HepG2 (cell line): Measurements from ENCODE around the gene PHF10. TPM values are rescaled to one million over a fixed set of nuclear protein-coding genes. Genes with fewer than 3 reads are reported as not detected.

Experiments used
- DR1 ChIP-seq: sonication (generic); formaldehyde crosslinking; IDR thresholded peaks from 2 replicates; pipeline ENCODE4 v1.8.0; 2021; ENCODE audit warnings: mild to moderate bottlenecking, missing genetic modification reagents, inconsistent platforms
- HCFC1 ChIP-seq: fragments of 150-350 bp; IDR thresholded peaks from 2 replicates; pipeline ENCODE4 v1.6.1; 2014; ENCODE audit warnings: low read depth, low read length
- HNRNPK ChIP-seq: fragments of 200-400 bp; formaldehyde crosslinking; IDR thresholded peaks from 2 replicates; pipeline ENCODE4 v1.6.1; 2018; ENCODE audit warnings: low read length, low read depth, moderate library complexity, mild to moderate bottlenecking; ENCODE audit not compliant: poor library complexity, severe bottlenecking
- MNT ChIP-seq: fragments of 450-650 bp; IDR thresholded peaks from 2 replicates; pipeline ENCODE4 v1.6.1; 2016
- SNAPC2 ChIP-seq: sonication (generic); formaldehyde crosslinking; IDR thresholded peaks from 2 replicates; pipeline ENCODE4 v1.8.1; 2022; ENCODE audit warnings: mild to moderate bottlenecking, missing genetic modification reagents
- SNRNP70 ChIP-seq: fragments of 200-400 bp; formaldehyde crosslinking; IDR thresholded peaks from 2 replicates; pipeline ENCODE4 v1.6.1; 2017; ENCODE audit warnings: mild to moderate bottlenecking, low read depth, low read length, moderate library complexity
- SP5 ChIP-seq: IDR thresholded peaks from 2 replicates; pipeline ENCODE4 v1.6.1; 2016; ENCODE audit warnings: low read depth, borderline replicate concordance
- ZBTB39 ChIP-seq: sonication (generic); formaldehyde crosslinking; IDR thresholded peaks from 2 replicates; pipeline ENCODE4 v1.5.0; 2020; ENCODE audit warnings: missing genetic modification reagents
- ZKSCAN1 ChIP-seq: fragments of 150-350 bp; IDR thresholded peaks from 2 replicates; pipeline ENCODE4 v1.6.1; 2014; ENCODE audit warnings: low read length
- ZNF136 ChIP-seq: sonication (generic); formaldehyde crosslinking; IDR thresholded peaks from 2 replicates; pipeline ENCODE4 v1.8.1; 2022; ENCODE audit warnings: low read depth, mild to moderate bottlenecking, moderate library complexity, missing genetic modification reagents
- ZNF331 ChIP-seq: sonication (generic); formaldehyde crosslinking; IDR thresholded peaks from 2 replicates; pipeline ENCODE4 v1.4.0; 2020; ENCODE audit warnings: missing genetic modification reagents
- ZUFSP ChIP-seq: sonication (generic); formaldehyde crosslinking; IDR thresholded peaks from 2 replicates; pipeline ENCODE4 v1.9.0; 2021; ENCODE audit warnings: missing genetic modification reagents, mild to moderate bottlenecking, borderline replicate concordance
- polyA plus RNA-seq, 8 experiments: library from polyadenylated mRNA; depleted of rRNA in 3 of 8; stranded (reverse) in 7 of 8; unstranded in 1 of 8; fragments of >200 nt; fragmentation: Illumina TruSeq in 4 of 8; extraction: Trizol in 4 of 8; gene quantifications; 2 replicates each; pipeline versions ENCODE4 v1.2.1 to v1.2.3, GENCODE V29; 2011 to 2016; ENCODE audit warnings: low read depth in 4 of 8, missing spikeins in 1 of 8, mixed read lengths in 1 of 8; ENCODE audit not compliant: insufficient read depth in 1 of 8
- total RNA-seq, 5 experiments: library from RNA; depleted of rRNA; stranded (reverse); fragments of >200 nt; fragmentation: Illumina TruSeq; extraction: Trizol; gene quantifications; 2 replicates each; pipeline ENCODE4 v1.2.3, GENCODE V29; 2016; ENCODE audit warnings: low read depth in 1 of 5
- TF ChIP-seq, protein P1 (sequence below): IDR thresholded peaks from 2 replicates; pipeline ENCODE4 v1.6.1; 2016; ENCODE audit warnings: control low read depth
- TF ChIP-seq, protein P2 (sequence below): sonication (generic); formaldehyde crosslinking; IDR thresholded peaks from 2 replicates; pipeline ENCODE4 v1.8.1; 2023; ENCODE audit warnings: missing genetic modification reagents, inconsistent platforms, borderline replicate concordance
- TF ChIP-seq, protein P3 (sequence below): sonication (generic); formaldehyde crosslinking; IDR thresholded peaks from 2 replicates; pipeline ENCODE4 v1.5.1; 2020; ENCODE audit warnings: mild to moderate bottlenecking, missing genetic modification reagents, borderline replicate concordance

Gene PHF10
- total and polyA plus RNA-seq, 2 of the 13 experiments (the other 11 are each of a cell fraction or from before 2014, with no cell fraction given) = 42.1 to 84.1 TPM

GRCh38 chr6:169723200-169723909 lies 945 bp downstream of the PHF10 start (continued):
- TF ChIP-seq ZUFSP = no peak
- no peak for TF ChIP-seq SNAPC2 (CRISPR knock-in tag)
- no peak for TF ChIP-seq ZNF136 (CRISPR knock-in tag)
- TF ChIP-seq, protein P1, sequence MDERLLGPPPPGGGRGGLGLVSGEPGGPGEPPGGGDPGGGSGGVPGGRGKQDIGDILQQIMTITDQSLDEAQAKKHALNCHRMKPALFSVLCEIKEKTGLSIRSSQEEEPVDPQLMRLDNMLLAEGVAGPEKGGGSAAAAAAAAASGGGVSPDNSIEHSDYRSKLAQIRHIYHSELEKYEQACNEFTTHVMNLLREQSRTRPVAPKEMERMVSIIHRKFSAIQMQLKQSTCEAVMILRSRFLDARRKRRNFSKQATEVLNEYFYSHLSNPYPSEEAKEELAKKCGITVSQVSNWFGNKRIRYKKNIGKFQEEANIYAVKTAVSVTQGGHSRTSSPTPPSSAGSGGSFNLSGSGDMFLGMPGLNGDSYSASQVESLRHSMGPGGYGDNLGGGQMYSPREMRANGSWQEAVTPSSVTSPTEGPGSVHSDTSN (CRISPR knock-in tag) = no peak
- TF ChIP-seq HCFC1 = no peak
- no peak for TF ChIP-seq ZKSCAN1
- TF ChIP-seq ZNF331 (CRISPR knock-in tag) = peak; percentile 11; the same call in 1 of the 2 replicates
- no peak for TF ChIP-seq ZBTB39
- TF ChIP-seq, protein P2, sequence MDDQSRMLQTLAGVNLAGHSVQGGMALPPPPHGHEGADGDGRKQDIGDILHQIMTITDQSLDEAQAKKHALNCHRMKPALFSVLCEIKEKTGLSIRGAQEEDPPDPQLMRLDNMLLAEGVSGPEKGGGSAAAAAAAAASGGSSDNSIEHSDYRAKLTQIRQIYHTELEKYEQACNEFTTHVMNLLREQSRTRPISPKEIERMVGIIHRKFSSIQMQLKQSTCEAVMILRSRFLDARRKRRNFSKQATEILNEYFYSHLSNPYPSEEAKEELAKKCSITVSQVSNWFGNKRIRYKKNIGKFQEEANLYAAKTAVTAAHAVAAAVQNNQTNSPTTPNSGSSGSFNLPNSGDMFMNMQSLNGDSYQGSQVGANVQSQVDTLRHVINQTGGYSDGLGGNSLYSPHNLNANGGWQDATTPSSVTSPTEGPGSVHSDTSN (CRISPR knock-in tag) = no peak
- no peak for TF ChIP-seq SNRNP70
- no peak for TF ChIP-seq DR1 (CRISPR knock-in tag)
- no peak for TF ChIP-seq MNT
- no peak for TF ChIP-seq SP5
- TF ChIP-seq HNRNPK = no peak
- TF ChIP-seq, protein P3, sequence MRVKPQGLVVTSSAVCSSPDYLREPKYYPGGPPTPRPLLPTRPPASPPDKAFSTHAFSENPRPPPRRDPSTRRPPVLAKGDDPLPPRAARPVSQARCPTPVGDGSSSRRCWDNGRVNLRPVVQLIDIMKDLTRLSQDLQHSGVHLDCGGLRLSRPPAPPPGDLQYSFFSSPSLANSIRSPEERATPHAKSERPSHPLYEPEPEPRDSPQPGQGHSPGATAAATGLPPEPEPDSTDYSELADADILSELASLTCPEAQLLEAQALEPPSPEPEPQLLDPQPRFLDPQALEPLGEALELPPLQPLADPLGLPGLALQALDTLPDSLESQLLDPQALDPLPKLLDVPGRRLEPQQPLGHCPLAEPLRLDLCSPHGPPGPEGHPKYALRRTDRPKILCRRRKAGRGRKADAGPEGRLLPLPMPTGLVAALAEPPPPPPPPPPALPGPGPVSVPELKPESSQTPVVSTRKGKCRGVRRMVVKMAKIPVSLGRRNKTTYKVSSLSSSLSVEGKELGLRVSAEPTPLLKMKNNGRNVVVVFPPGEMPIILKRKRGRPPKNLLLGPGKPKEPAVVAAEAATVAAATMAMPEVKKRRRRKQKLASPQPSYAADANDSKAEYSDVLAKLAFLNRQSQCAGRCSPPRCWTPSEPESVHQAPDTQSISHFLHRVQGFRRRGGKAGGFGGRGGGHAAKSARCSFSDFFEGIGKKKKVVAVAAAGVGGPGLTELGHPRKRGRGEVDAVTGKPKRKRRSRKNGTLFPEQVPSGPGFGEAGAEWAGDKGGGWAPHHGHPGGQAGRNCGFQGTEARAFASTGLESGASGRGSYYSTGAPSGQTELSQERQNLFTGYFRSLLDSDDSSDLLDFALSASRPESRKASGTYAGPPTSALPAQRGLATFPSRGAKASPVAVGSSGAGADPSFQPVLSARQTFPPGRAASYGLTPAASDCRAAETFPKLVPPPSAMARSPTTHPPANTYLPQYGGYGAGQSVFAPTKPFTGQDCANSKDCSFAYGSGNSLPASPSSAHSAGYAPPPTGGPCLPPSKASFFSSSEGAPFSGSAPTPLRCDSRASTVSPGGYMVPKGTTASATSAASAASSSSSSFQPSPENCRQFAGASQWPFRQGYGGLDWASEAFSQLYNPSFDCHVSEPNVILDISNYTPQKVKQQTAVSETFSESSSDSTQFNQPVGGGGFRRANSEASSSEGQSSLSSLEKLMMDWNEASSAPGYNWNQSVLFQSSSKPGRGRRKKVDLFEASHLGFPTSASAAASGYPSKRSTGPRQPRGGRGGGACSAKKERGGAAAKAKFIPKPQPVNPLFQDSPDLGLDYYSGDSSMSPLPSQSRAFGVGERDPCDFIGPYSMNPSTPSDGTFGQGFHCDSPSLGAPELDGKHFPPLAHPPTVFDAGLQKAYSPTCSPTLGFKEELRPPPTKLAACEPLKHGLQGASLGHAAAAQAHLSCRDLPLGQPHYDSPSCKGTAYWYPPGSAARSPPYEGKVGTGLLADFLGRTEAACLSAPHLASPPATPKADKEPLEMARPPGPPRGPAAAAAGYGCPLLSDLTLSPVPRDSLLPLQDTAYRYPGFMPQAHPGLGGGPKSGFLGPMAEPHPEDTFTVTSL (CRISPR knock-in tag) = no peak
